Tibial nerve (tissue), 4 donors: Measurements from ENCODE around the gene EBF3. TPM values are rescaled to one million over a fixed set of nuclear protein-coding genes. Genes with fewer than 3 reads are reported as not detected.
A peak's percentile ranks its signal among the peaks of the same experiment; 100 is the strongest.

Source experiments
- DNase-seq, 2 donors: peaks; one replicate each; pipeline ENCODE4 v3.0.0-alpha.2; 2019; ENCODE audit warnings: low spot score in 2 of 2
- H3K27ac ChIP-seq, 4 donors: fragments of 200-600 bp; sonication (generic) in 3 of 4; one replicate each; pipeline ENCODE4 v1.5.1; 2017 to 2019; ENCODE audit warnings: mild to moderate bottlenecking in 1 of 4
- H3K27me3 ChIP-seq, 2 donors: fragments of 200-600 bp; sonication (generic) in 1 of 2; one replicate each; pipeline versions ENCODE4 v1.5.1 to v1.6.0; 2017 to 2019
- H3K36me3 ChIP-seq, 3 donors: fragments of 200-600 bp; sonication (generic); one replicate each; pipeline ENCODE4 v1.5.1; 2018 to 2019
- H3K4me1 ChIP-seq, 4 donors: fragments of 200-600 bp; sonication (generic) in 3 of 4; one replicate each; pipeline ENCODE4 v1.5.1; 2017 to 2019
- H3K4me3 ChIP-seq, 4 donors: fragments of 200-600 bp; sonication (generic) in 3 of 4; one replicate each; pipeline ENCODE4 v1.5.1; 2017 to 2019; ENCODE audit warnings: mild to moderate bottlenecking in 1 of 4, moderate library complexity in 1 of 4
- H3K9me3 ChIP-seq, 4 donors: fragments of 200-600 bp; sonication (generic) in 3 of 4; one replicate each; pipeline ENCODE4 v1.5.1; 2017 to 2019
- EP300 ChIP-seq, 2 donors: sonication (generic); formaldehyde crosslinking; IDR thresholded peaks; one replicate each; pipeline ENCODE4 v1.6.1; 2017; ENCODE audit warnings: antibody characterized with exemption in 2 of 2, mild to moderate bottlenecking in 1 of 2
- POLR2A ChIP-seq, 2 donors: fragments of 450-650 bp; IDR thresholded peaks; one replicate each; pipeline ENCODE4 v1.6.1; 2017; ENCODE audit warnings: antibody characterized with exemption in 2 of 2, mild to moderate bottlenecking in 2 of 2, moderate library complexity in 2 of 2
- WGBS, 2 donors: methylation state at CpG; one replicate each; pipeline ENCODE4 v1.1.5; 2018; 5-methylcytosine and 5-hydroxymethylcytosine counted together
- total RNA-seq, 4 donors: library from RNA; depleted of rRNA; stranded (reverse); fragments of >200 nt; gene quantifications; one replicate each; pipeline ENCODE4 v1.1.0, GENCODE V29; 2016
- TF ChIP-seq, protein P1 (sequence below), 5 experiments: fragments of 200-600 bp in 3 of 5; fragments of 450-650 bp in 2 of 5; sonication (generic) in 3 of 5; IDR thresholded peaks; one replicate each; pipeline ENCODE4 v1.5.1; 2016 to 2019; ENCODE audit warnings: antibody characterized with exemption in 5 of 5, mild to moderate bottlenecking in 3 of 5, moderate library complexity in 2 of 5

EBF3 gene
- total RNA-seq, 4 donors from 2014 or later = 27.3 to 41.0 (median 31.2) TPM

GRCh38 chr10:129854796-129855705 is 109.0 kb downstream of the EBF3 start:
- H3K27me3 ChIP-seq = no peaks in the 10 kb centered on the region
- H3K4me3 ChIP-seq = no peak overlapping the region
- H3K9me3 ChIP-seq = peaks cover 0 to 13% (median 0%) of the 10 kb centered on the region in 4 donors
- H3K4me1 ChIP-seq = peaks cover 0 to 11% (median 0%) of the 10 kb centered on the region in 4 donors
- 71 to 78% methylated on average over 29 to 31 of the region's 31 CpGs for WGBS, 2 donors
- no peak for DNase-seq
- TF ChIP-seq, protein P1, sequence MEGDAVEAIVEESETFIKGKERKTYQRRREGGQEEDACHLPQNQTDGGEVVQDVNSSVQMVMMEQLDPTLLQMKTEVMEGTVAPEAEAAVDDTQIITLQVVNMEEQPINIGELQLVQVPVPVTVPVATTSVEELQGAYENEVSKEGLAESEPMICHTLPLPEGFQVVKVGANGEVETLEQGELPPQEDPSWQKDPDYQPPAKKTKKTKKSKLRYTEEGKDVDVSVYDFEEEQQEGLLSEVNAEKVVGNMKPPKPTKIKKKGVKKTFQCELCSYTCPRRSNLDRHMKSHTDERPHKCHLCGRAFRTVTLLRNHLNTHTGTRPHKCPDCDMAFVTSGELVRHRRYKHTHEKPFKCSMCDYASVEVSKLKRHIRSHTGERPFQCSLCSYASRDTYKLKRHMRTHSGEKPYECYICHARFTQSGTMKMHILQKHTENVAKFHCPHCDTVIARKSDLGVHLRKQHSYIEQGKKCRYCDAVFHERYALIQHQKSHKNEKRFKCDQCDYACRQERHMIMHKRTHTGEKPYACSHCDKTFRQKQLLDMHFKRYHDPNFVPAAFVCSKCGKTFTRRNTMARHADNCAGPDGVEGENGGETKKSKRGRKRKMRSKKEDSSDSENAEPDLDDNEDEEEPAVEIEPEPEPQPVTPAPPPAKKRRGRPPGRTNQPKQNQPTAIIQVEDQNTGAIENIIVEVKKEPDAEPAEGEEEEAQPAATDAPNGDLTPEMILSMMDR (IDR thresholded peaks at IDR 0.05) = no peak
- TF ChIP-seq POLR2A (IDR thresholded peaks at IDR 0.05) (no peak), EP300 (IDR thresholded peaks at IDR 0.05) (no peak)
- H3K36me3 ChIP-seq = peaks cover 0 to 16% (median 0%) of the 10 kb centered on the region in 3 donors
- no peak overlapping the region for H3K27ac ChIP-seq

- TF ChIP-seq, protein P1 (IDR thresholded peaks at IDR 0.05) = no peak
- TF ChIP-seq POLR2A (IDR thresholded peaks at IDR 0.05) (no peak), EP300 (IDR thresholded peaks at IDR 0.05) (no peak)
- WGBS, 2 donors = 82 to 85% methylated on average over 10 of the region's 10 CpGs
- Histone ChIP-seq H3K27ac (no peak overlapping the region), H3K9me3 (peaks cover 0 to 13% (median 0%) of the 10 kb centered on the region in 4 donors), H3K27me3 (no peaks in the 10 kb centered on the region), H3K4me1 (peaks cover 0 to 11% (median 0%) of the 10 kb centered on the region in 4 donors), H3K4me3 (no peak overlapping the region), H3K36me3 (peaks cover 0 to 15% (median 0%) of the 10 kb centered on the region in 3 donors)
- DNase-seq = no peak
Measured at GRCh38 chr10:129854158-129854557, 109.9 kb downstream of the EBF3 start.

GRCh38 chr10:129853562-129853903 is 110.5 kb downstream of the EBF3 start:
- no peak for TF ChIP-seq EP300 (IDR thresholded peaks at IDR 0.05)
- no peak for TF ChIP-seq POLR2A (IDR thresholded peaks at IDR 0.05)
- TF ChIP-seq, protein P1 (IDR thresholded peaks at IDR 0.05) = peak in 3 of 5 experiments; percentile 6 to 53 (median 30)
- no peak for DNase-seq
- Histone ChIP-seq H3K36me3 (peaks cover 0 to 15% (median 0%) of the 10 kb centered on the region in 3 donors), H3K9me3 (peaks cover 0 to 13% (median 0%) of the 10 kb centered on the region in 4 donors), H3K27ac (no peak overlapping the region), H3K4me3 (no peak overlapping the region), H3K27me3 (no peaks in the 10 kb centered on the region), H3K4me1 (peaks cover 0 to 11% (median 0%) of the 10 kb centered on the region in 4 donors)
- 29 to 39% methylated on average over 2 of the region's 2 CpGs for WGBS, 2 donors

DNA sequence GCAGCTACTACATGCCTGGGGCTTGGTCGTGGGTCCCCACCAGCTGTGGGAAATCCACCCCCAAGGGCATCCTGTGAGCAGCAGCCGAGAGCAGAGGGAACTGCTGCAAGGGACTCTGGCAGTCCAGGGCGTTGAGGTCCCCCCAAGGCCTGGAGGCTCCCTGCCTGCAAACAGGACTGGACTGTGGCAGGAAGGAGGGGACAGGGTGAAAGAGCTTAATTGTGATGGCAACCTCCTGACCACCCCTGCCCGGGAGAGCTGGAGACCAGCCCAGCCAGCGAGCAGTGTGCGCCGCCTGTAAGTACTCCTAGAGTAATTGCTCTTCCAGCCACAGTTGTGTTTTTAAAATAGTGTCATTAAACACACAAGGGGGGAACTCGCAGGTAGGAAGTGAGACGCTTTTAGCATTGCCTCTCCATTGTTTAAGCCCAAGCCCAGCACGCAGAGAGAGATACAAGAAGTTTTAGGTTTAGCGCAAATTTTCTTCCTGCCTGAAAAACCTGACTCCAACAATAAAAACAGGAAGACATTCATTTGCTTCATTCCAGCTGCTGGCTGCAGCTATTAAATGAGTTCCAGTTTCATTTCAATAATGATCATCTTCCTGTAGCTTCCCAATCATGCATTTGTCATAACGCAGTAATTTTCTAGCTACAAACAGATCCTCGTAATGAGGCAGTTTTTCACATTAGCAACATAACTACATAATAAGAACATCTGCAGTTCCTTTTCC is 111.1 kb downstream of the EBF3 start:
- H3K9me3 ChIP-seq = peaks cover 0 to 13% (median 0%) of the 10 kb centered on the region in 4 donors
- TF ChIP-seq EP300 (IDR thresholded peaks at IDR 0.05) (no peak), POLR2A (IDR thresholded peaks at IDR 0.05) (no peak)
- TF ChIP-seq, protein P1 (IDR thresholded peaks at IDR 0.05) = no peak
- no peaks in the 10 kb centered on the region for H3K27me3 ChIP-seq
- H3K27ac ChIP-seq = no peak overlapping the region
- peaks cover 0 to 11% (median 0%) of the 10 kb centered on the region in 4 donors for H3K4me1 ChIP-seq
- peaks cover 0 to 15% (median 0%) of the 10 kb centered on the region in 3 donors for H3K36me3 ChIP-seq
- 29 to 33% methylated on average over 12 to 13 of the region's 13 CpGs for WGBS, 2 donors
- DNase-seq = no peak
- no peak overlapping the region for H3K4me3 ChIP-seq
